ENCODE data around the gene INPP5A.
A peak's percentile ranks its signal among the peaks of the same experiment; 100 is the strongest.

INPP5A gene

DNA sequence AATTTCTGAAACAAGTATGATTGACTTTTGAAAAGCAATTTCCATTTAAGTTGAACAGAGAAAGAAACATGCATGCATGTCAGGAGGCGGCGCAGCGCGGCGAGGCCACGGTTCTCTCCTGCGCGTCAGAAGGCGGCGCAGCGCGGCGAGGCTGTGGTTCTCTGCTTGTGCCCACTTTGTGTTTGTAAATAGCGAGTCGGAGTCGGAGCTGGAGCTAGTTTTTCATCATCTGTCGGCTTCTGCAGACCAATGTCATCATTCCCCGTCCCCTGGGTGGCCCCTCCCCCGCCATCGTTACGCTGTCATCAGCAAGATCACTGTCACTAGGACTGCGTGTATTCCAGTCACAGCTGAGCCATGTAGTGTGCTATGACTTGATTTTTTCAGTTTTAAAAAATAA lies 49.2 kb downstream of the INPP5A start:
- no peak overlapping the region for H3K18ac ChIP-seq (ENCODE audit: low read length)
- H4K12ac ChIP-seq (ENCODE audit: low read depth, low read length), result no peak overlapping the region
- H3K36me3 ChIP-seq (ENCODE audit: control insufficient read depth in 1 of 2, insufficient read depth in 2 of 2, low read length in 2 of 2), result peaks cover 0 to 2% of the 10 kb centered on the region in 2 experiments
- H4K91ac ChIP-seq (ENCODE audit: low read depth, low read length), result no peak overlapping the region
- H3K4me2 ChIP-seq (ENCODE audit: low read length), result no peak overlapping the region
- H3K4me1 ChIP-seq (ENCODE audit: control insufficient read depth in 1 of 2, insufficient read depth in 2 of 2, low read length in 2 of 2), result peaks cover 5 to 14% of the 10 kb centered on the region in 2 experiments
- H2BK5ac ChIP-seq (ENCODE audit: low read depth, low read length, poor library complexity), result no peak overlapping the region
- H2AFZ ChIP-seq (ENCODE audit: insufficient read depth, low read length, poor library complexity), result no peak overlapping the region
- H3K9ac ChIP-seq (ENCODE audit: low read length), result no peak overlapping the region
- H3K79me2 ChIP-seq (ENCODE audit: control insufficient read depth, insufficient read depth, low read length, poor library complexity), result peaks cover 2% of the 10 kb centered on the region
- H3K23ac ChIP-seq (ENCODE audit: low read length), result no peak overlapping the region
- H3K27me3 ChIP-seq (ENCODE audit: insufficient read depth, low read length), result no peaks in the 10 kb centered on the region
- no peak for DNase-seq
- peaks cover 4% of the 10 kb centered on the region for H3K9me3 ChIP-seq (ENCODE audit: insufficient read depth, low read depth, low read length)
- H3K4ac ChIP-seq (ENCODE audit: low read depth, low read length), result no peak overlapping the region
- H3K79me1 ChIP-seq (ENCODE audit: low read length), result no peaks in the 10 kb centered on the region
- H4K8ac ChIP-seq (ENCODE audit: low read depth, low read length), result no peak overlapping the region
- no peak overlapping the region for H2AK5ac ChIP-seq (ENCODE audit: low read length)
- H2BK12ac ChIP-seq (ENCODE audit: low read length), result no peak overlapping the region
- H3K27ac ChIP-seq (ENCODE audit: low read depth, low read length), result no peak overlapping the region
- WGBS (ENCODE audit: extremely low coverage, insufficient coverage, insufficient read length), result no CpG with 5 or more reads among the region's 22 CpGs
- H3K4me3 ChIP-seq (ENCODE audit: low read depth, low read length), result no peak overlapping the region
- H3K14ac ChIP-seq (ENCODE audit: low read length), result no peak overlapping the region
- H2BK120ac ChIP-seq (ENCODE audit: insufficient read depth, low read length, poor library complexity), result no peak overlapping the region

DNA sequence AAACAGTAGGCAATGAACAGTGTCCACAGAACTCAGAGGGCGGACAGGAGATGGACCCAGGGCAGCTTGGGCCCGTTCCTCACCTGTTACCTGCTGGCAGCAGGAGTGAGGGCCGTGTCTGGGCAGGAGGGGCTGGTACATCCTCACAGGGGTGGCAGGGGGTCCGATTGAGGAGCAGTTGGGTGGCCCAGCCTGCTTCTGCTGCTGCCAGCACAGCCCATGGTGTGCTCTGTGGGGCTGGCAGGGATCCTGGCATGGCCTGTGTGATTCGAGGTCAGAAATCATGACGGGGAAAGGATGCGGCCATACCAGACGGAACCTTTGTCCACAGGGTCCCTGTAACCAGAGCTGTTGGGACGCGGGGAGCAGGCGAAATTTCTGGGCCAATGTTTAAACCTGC lies 49.6 kb downstream of the INPP5A start:
- no peak overlapping the region for H3K18ac ChIP-seq (ENCODE audit: low read length)
- H3K79me2 ChIP-seq (ENCODE audit: control insufficient read depth, insufficient read depth, low read length, poor library complexity), result peaks cover 2% of the 10 kb centered on the region
- no peak overlapping the region for H3K4me3 ChIP-seq (ENCODE audit: low read depth, low read length)
- no peak overlapping the region for H4K12ac ChIP-seq (ENCODE audit: low read depth, low read length)
- H2BK5ac ChIP-seq (ENCODE audit: low read depth, low read length, poor library complexity), result no peak overlapping the region
- DNase-seq, result no peak
- no peak overlapping the region for H4K91ac ChIP-seq (ENCODE audit: low read depth, low read length)
- no peak overlapping the region for H3K4me2 ChIP-seq (ENCODE audit: low read length)
- no peak overlapping the region for H3K23ac ChIP-seq (ENCODE audit: low read length)
- H3K79me1 ChIP-seq (ENCODE audit: low read length), result no peaks in the 10 kb centered on the region
- H3K4me1 ChIP-seq (ENCODE audit: control insufficient read depth in 1 of 2, insufficient read depth in 2 of 2, low read length in 2 of 2), result peaks cover 6 to 15% of the 10 kb centered on the region in 2 experiments
- H2AK5ac ChIP-seq (ENCODE audit: low read length), result no peak overlapping the region
- no peak overlapping the region for H2BK120ac ChIP-seq (ENCODE audit: insufficient read depth, low read length, poor library complexity)
- no peak overlapping the region for H4K8ac ChIP-seq (ENCODE audit: low read depth, low read length)
- H2AFZ ChIP-seq (ENCODE audit: insufficient read depth, low read length, poor library complexity), result no peak overlapping the region
- H3K9ac ChIP-seq (ENCODE audit: low read length), result no peak overlapping the region
- H3K36me3 ChIP-seq (ENCODE audit: control insufficient read depth in 1 of 2, insufficient read depth in 2 of 2, low read length in 2 of 2), result peaks cover 0 to 2% of the 10 kb centered on the region in 2 experiments
- no peak overlapping the region for H3K4ac ChIP-seq (ENCODE audit: low read depth, low read length)
- H3K9me3 ChIP-seq (ENCODE audit: insufficient read depth, low read depth, low read length), result peaks cover 4% of the 10 kb centered on the region
- no CpG with 5 or more reads among the region's 11 CpGs for WGBS (ENCODE audit: extremely low coverage, insufficient coverage, insufficient read length)
- no peak overlapping the region for H2BK12ac ChIP-seq (ENCODE audit: low read length)
- no peaks in the 10 kb centered on the region for H3K27me3 ChIP-seq (ENCODE audit: insufficient read depth, low read length)
- no peak overlapping the region for H3K27ac ChIP-seq (ENCODE audit: low read depth, low read length)
- H3K14ac ChIP-seq (ENCODE audit: low read length), result no peak overlapping the region

DNA sequence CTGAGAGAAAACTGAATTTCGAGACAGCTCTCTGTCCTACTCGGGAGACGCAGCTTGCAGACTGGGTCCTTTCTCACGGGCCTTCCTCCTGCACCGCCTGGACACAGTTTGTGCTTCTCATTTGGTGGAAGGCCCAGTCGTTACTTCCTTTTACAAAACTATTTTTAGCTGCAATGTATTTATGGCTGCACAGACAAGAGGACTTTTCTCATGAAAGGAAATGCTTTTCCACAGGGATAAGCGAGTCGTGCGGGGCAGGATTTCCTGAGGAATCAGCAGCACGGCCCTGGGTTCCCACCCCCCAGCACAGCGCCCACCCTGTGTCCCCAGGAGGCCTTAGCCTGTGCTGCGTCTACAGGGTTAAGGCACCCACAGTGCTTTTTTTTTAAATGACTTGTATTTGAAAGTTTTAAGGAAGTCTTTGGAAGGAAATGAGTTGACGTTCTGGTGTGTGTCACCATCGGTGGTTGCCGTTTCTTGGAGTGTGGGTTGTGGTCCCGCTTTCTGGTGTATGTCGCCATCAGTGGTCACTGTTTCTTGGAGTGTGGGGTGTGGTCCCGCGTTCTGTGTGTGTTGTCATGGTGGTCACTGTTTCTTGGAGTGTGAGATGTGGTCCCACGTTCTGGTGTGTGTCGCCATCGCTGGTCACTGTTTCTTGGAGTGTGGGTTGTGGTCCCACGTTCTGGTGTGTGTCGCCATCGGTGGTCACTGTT lies 50.9 kb downstream of the INPP5A start:
- Histone ChIP-seq H4K91ac (ENCODE audit: low read depth, low read length) (no peak overlapping the region), H2BK5ac (ENCODE audit: low read depth, low read length, poor library complexity) (no peak overlapping the region), H3K4me1 (ENCODE audit: control insufficient read depth in 1 of 2, insufficient read depth in 2 of 2, low read length in 2 of 2) (peaks cover 6 to 13% of the 10 kb centered on the region in 2 experiments), H4K8ac (ENCODE audit: low read depth, low read length) (no peak overlapping the region), H3K27ac (ENCODE audit: low read depth, low read length) (no peak overlapping the region), H3K36me3 (ENCODE audit: control insufficient read depth in 1 of 2, insufficient read depth in 2 of 2, low read length in 2 of 2) (peaks cover 0 to 2% of the 10 kb centered on the region in 2 experiments), H4K12ac (ENCODE audit: low read depth, low read length) (no peak overlapping the region), H3K4me3 (ENCODE audit: low read depth, low read length) (no peak overlapping the region), H2BK120ac (ENCODE audit: insufficient read depth, low read length, poor library complexity) (no peak overlapping the region), H3K14ac (ENCODE audit: low read length) (no peak overlapping the region), H3K4ac (ENCODE audit: low read depth, low read length) (no peak overlapping the region), H3K79me2 (ENCODE audit: control insufficient read depth, insufficient read depth, low read length, poor library complexity) (peaks cover 2% of the 10 kb centered on the region), H3K23ac (ENCODE audit: low read length) (no peak overlapping the region), H3K4me2 (ENCODE audit: low read length) (no peak overlapping the region), H2BK12ac (ENCODE audit: low read length) (no peak overlapping the region), H3K18ac (ENCODE audit: low read length) (peak overlapping the region; percentile 13), H3K79me1 (ENCODE audit: low read length) (no peaks in the 10 kb centered on the region), H2AK5ac (ENCODE audit: low read length) (no peak overlapping the region), H3K9me3 (ENCODE audit: insufficient read depth, low read depth, low read length) (peaks cover 4% of the 10 kb centered on the region), H3K27me3 (ENCODE audit: insufficient read depth, low read length) (no peaks in the 10 kb centered on the region), H3K9ac (ENCODE audit: low read length) (no peak overlapping the region), H2AFZ (ENCODE audit: insufficient read depth, low read length, poor library complexity) (peak overlapping the region; percentile 43)
- DNase-seq, result peak; percentile 19 to 20
- no CpG with 5 or more reads among the region's 25 CpGs for WGBS (ENCODE audit: extremely low coverage, insufficient coverage, insufficient read length)

DNA sequence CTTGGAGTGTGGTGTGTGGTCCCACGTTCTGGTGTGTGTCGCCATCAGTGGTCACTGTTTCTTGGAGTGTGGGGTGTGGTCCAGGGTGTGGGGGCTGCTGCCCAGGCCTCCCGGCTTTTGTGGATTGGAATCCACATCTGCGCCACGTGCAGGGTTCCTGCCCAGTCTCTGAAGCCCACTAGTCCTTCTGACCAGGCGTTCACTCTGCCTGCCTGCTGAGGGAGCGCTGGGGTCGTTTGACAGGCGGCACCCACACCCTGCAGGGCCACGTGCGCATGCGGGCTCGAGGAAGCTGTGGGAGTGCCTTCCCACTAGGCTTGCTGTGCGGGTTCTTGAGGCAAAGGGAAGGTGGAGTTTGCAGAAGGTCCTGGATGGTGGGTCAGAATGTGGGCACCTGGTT lies 51.4 kb downstream of the INPP5A start:
- Histone ChIP-seq H3K27me3 (ENCODE audit: insufficient read depth, low read length) (no peaks in the 10 kb centered on the region), H3K36me3 (ENCODE audit: control insufficient read depth in 1 of 2, insufficient read depth in 2 of 2, low read length in 2 of 2) (peaks cover 0 to 2% of the 10 kb centered on the region in 2 experiments), H3K14ac (ENCODE audit: low read length) (no peak overlapping the region), H2BK12ac (ENCODE audit: low read length) (no peak overlapping the region), H3K79me2 (ENCODE audit: control insufficient read depth, insufficient read depth, low read length, poor library complexity) (peaks cover 2% of the 10 kb centered on the region), H3K4ac (ENCODE audit: low read depth, low read length) (no peak overlapping the region), H2AK5ac (ENCODE audit: low read length) (no peak overlapping the region), H2AFZ (ENCODE audit: insufficient read depth, low read length, poor library complexity) (peak overlapping the region; percentile 43), H3K4me3 (ENCODE audit: low read depth, low read length) (peak overlapping the region; percentile 1), H3K18ac (ENCODE audit: low read length) (peak overlapping the region; percentile 60), H3K9ac (ENCODE audit: low read length) (no peak overlapping the region), H4K8ac (ENCODE audit: low read depth, low read length) (no peak overlapping the region), H3K27ac (ENCODE audit: low read depth, low read length) (no peak overlapping the region), H4K91ac (ENCODE audit: low read depth, low read length) (no peak overlapping the region), H3K9me3 (ENCODE audit: insufficient read depth, low read depth, low read length) (peaks cover 4% of the 10 kb centered on the region), H4K12ac (ENCODE audit: low read depth, low read length) (no peak overlapping the region), H3K4me1 (ENCODE audit: control insufficient read depth in 1 of 2, insufficient read depth in 2 of 2, low read length in 2 of 2) (peaks cover 6 to 13% of the 10 kb centered on the region in 2 experiments), H2BK5ac (ENCODE audit: low read depth, low read length, poor library complexity) (no peak overlapping the region), H3K79me1 (ENCODE audit: low read length) (no peaks in the 10 kb centered on the region), H3K4me2 (ENCODE audit: low read length) (no peak overlapping the region), H2BK120ac (ENCODE audit: insufficient read depth, low read length, poor library complexity) (no peak overlapping the region), H3K23ac (ENCODE audit: low read length) (no peak overlapping the region)
- WGBS (ENCODE audit: extremely low coverage, insufficient coverage, insufficient read length), result no CpG with 5 or more reads among the region's 14 CpGs
- no peak for DNase-seq
